Adrenal gland (tissue), 12 donors: Measurements from ENCODE around the gene RAF1. TPM values are rescaled to one million over a fixed set of nuclear protein-coding genes. Genes with fewer than 3 reads are reported as not detected.

Experiments
- DNase-seq, 7 donors: peaks; one replicate each; pipeline ENCODE4 v3.0.0-alpha.2; 2019 to 2020
- H3K27ac ChIP-seq, 5 donors: fragments of 200-600 bp; sonication (generic) in 4 of 5; 1 replicate in 3 of 5; 2 replicates in 2 of 5; pipeline versions ENCODE4 v1.5.1 to v1.8.0; 2016 to 2020; ENCODE audit warnings: mild to moderate bottlenecking in 1 of 5
- H3K27me3 ChIP-seq: fragments of 200-600 bp; 2 replicates; pipeline ENCODE4 v1.8.0; 2021
- H3K36me3 ChIP-seq, 2 donors: fragments of 200-600 bp; replicated peaks in 1 of 2; 1 replicate in 1 of 2; 2 replicates in 1 of 2; pipeline versions ENCODE4 v1.5.1 to v1.8.0; 2018 to 2022
- H3K4me1 ChIP-seq, 2 donors: fragments of 200-600 bp; replicated peaks in 1 of 2; 1 replicate in 1 of 2; 2 replicates in 1 of 2; pipeline versions ENCODE4 v1.5.1 to v1.8.0; 2018 to 2021
- H3K4me3 ChIP-seq, 4 donors: fragments of 200-600 bp; sonication (generic) in 3 of 4; one replicate each; pipeline ENCODE4 v1.5.1; 2016 to 2018
- H3K9me3 ChIP-seq, 3 donors: fragments of 200-600 bp; sonication (generic) in 1 of 3; replicated peaks in 1 of 3; 1 replicate in 2 of 3; 2 replicates in 1 of 3; pipeline versions ENCODE4 v1.5.1 to v1.8.0; 2016 to 2021
- CTCF ChIP-seq, 6 experiments: fragments of 450-650 bp in 4 of 6; fragments of 200-600 bp in 2 of 6; sonication (generic) in 1 of 6; IDR thresholded peaks; 1 replicate in 5 of 6; 2 replicates in 1 of 6; pipeline versions ENCODE4 v1.5.1 to v1.8.0; 2016 to 2021; ENCODE audit warnings: antibody characterized with exemption in 6 of 6, mild to moderate bottlenecking in 2 of 6, moderate library complexity in 1 of 6
- POLR2A ChIP-seq, 2 donors: fragments of 450-650 bp; IDR thresholded peaks; one replicate each; pipeline ENCODE4 v1.6.1; 2017; ENCODE audit warnings: antibody characterized with exemption in 2 of 2, mild to moderate bottlenecking in 2 of 2, moderate library complexity in 1 of 2
- whole genome bisulfite sequencing, 4 donors: extraction: QIAGEN DNeasy Blood & Tissue Kit in 2 of 4; methylation state at CpG; one replicate each; pipeline versions ENCODE4 v1.1.5 to v1.1.7; 2013 to 2017; 5-methylcytosine and 5-hydroxymethylcytosine counted together
- intact Hi-C, 2 donors: fragments of 100-400 bp; cut with DNase I; formaldehyde crosslinking; loops; one replicate each; pipeline versions ENCODE4 v1.14.1 to v1.15.0; 2022 to 2023
- polyA plus RNA-seq, 3 donors: library from polyadenylated mRNA; stranded (reverse); fragments of 200-250 nt in 2 of 3; fragments of 350-450 nt in 1 of 3; fragmentation: Illumina TruSeq in 1 of 3; extraction: RNeasy Lipid Tissue Mini Kit (QIAGEN cat#74804) in 1 of 3; gene quantifications; one replicate each; pipeline ENCODE4 v1.2.3, GENCODE V29; 2013 to 2014
- total RNA-seq, 9 donors: library from RNA; depleted of rRNA in 4 of 9; stranded (reverse); fragments of >200 nt in 4 of 9; fragments of 120-200 nt in 1 of 9; fragmentation: NEBNext Ultra II Directional in 1 of 9; extraction: Animal tissue kit (Norgen Biotek cat#: 25700) in 1 of 9; gene quantifications; one replicate each; pipeline versions ENCODE4 v1.1.0 to v1.2.4, GENCODE V29; 2013 to 2023
- donor health status: healthy with polysubstance abuse.
- donor health status: Bipolar disorder and iron deficiency.
- donor health status: DM: yes; HTN: yes; CAD: no.
- donor health status: DM: no; HTN: no; CAD: no.
- donor health status: DM: no; HTN: no; CAD: no.
- donor health status: DM: yes; HTN: yes; CAD: no.

Gene RAF1
- total and polyA plus RNA-seq, 12 donors = 45.9 to 110 (median 69.4) TPM

DNA sequence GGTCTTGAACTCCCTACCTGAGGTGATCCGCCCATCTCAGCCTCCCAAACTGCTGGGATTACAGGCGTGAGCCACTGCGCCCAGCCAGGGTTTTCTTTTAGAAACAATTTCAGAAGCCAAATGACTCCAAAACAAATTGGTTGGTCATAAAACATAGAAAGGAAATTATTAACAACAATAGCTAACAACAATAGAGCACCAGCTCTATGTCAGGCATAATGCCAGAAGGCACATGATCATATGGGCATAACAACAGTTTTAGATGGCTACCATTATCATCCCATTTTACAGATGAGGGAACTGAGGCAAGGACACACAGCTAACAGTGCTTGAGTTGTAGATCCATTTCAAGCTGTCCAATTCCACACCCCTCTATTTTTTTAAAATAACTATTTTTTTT, 22.2 kb upstream of the RAF1 start:
- intact Hi-C loops = no loop called here
- no peak overlapping the region for H3K27ac ChIP-seq
- 85 to 96% (median 88%) methylated on average over 3 of the region's 3 CpGs for WGBS, 4 donors
- no peak for DNase-seq
- H3K36me3 ChIP-seq = no peaks in the 10 kb centered on the region
- H3K9me3 ChIP-seq = no peaks in the 10 kb centered on the region
- H3K4me1 ChIP-seq = peaks cover 6 to 8% of the 10 kb centered on the region in 2 donors
- no peak overlapping the region for H3K4me3 ChIP-seq
- H3K27me3 ChIP-seq = no peaks in the 10 kb centered on the region
- no peak for TF ChIP-seq CTCF (IDR thresholded peaks at IDR 0.05)

DNA sequence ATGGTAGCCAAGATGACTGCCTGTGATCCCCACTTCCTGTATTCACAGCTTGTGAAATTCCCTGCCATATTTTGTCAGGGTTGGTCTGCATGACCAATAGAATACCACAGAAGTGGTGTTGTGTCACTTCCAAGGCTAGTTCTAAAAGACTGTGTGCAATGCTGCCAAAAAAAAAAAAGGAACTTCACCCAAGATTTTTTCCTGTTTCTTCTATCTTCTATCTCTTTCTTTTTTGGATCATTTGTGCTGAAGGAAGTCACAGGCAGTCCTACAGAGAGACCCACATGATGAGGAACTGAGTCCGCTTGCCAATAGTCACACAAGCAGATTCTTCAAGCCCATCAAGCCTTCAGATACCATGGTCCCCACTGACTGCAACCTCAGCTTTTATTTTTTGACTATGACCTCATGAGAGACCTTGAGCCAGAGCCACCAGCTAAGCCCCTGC, 18.1 kb upstream of the RAF1 start:
- 77 to 78% (median 77%) methylated on average over 1 of the region's 1 CpG for WGBS, 4 donors
- Histone ChIP-seq H3K4me3 (no peak overlapping the region), H3K4me1 (peaks cover 7 to 8% of the 10 kb centered on the region in 2 donors), H3K9me3 (no peaks in the 10 kb centered on the region), H3K36me3 (no peaks in the 10 kb centered on the region), H3K27ac (peak overlapping the region; percentile 15 to 89 (median 58)), H3K27me3 (no peaks in the 10 kb centered on the region)
- DNase-seq = peak in 6 of 7 donors; percentile 37 to 77 (median 58)
- TF ChIP-seq POLR2A (IDR thresholded peaks at IDR 0.05) (no peak), CTCF (IDR thresholded peaks at IDR 0.05) (no peak)
- intact Hi-C loops = no loop called here

- no peaks in the 10 kb centered on the region for H3K36me3 ChIP-seq
- peak overlapping the region; percentile 15 to 89 (median 58) for H3K27ac ChIP-seq
- H3K27me3 ChIP-seq = no peaks in the 10 kb centered on the region
- no peak overlapping the region for H3K4me3 ChIP-seq
- DNase-seq = no peak
- 85 to 93% (median 87%) methylated on average over 4 of the region's 4 CpGs for WGBS, 4 donors
- intact Hi-C loops = no loop called here
- TF ChIP-seq POLR2A (IDR thresholded peaks at IDR 0.05) = no peak
- TF ChIP-seq CTCF (IDR thresholded peaks at IDR 0.05) = no peak
- peaks cover 7 to 8% of the 10 kb centered on the region in 2 donors for H3K4me1 ChIP-seq
- H3K9me3 ChIP-seq = no peaks in the 10 kb centered on the region
These were observed 17.4 kb upstream of the RAF1 start for GRCh38 chr3:12681089-12681942.

DNA sequence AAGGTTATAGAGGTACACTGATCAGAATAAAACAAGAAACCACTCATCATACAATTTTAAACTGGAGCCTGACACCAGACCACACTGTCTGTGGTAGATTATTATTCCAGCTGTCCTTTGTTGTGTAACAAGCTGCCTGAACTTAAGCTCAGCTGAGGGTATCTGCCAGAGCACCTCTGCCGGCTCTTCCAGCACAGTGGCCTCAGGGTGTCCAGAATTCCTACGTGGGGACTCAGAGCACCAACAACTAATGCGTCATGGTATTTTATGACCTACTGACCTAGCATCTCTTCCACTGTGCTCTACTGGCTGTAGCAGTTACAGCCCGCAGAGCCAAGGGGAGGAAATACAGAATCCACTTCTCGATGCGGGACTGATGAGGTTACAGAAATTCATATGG, 15.6 kb upstream of the RAF1 start:
- no peak for TF ChIP-seq POLR2A (IDR thresholded peaks at IDR 0.05)
- no peak for TF ChIP-seq CTCF (IDR thresholded peaks at IDR 0.05)
- Histone ChIP-seq H3K9me3 (no peaks in the 10 kb centered on the region), H3K36me3 (no peaks in the 10 kb centered on the region), H3K27ac (no peak overlapping the region), H3K4me3 (no peak overlapping the region), H3K4me1 (peaks cover 7 to 8% of the 10 kb centered on the region in 2 donors), H3K27me3 (no peaks in the 10 kb centered on the region)
- intact Hi-C loops = no loop called here
- 76 to 83% (median 79%) methylated on average over 6 of the region's 6 CpGs for WGBS, 4 donors
- peak in 1 of 7 donors; percentile 57 for DNase-seq
